Stimulated activated CD4-positive, alpha-beta T cell treated with anti-CD3 and anti-CD28 coated beads, Interleukin-4, amount 100 ng/mL, for 1 hour (primary cell): Measurements from ENCODE around the gene SKI.

Experiments
- DNase-seq: peaks from one replicate; pipeline ENCODE4 v3.0.0-alpha.2; 2020

SKI gene

GRCh38 chr1:2267051-2267830 is 39.1 kb downstream of the SKI start:
- no peak for DNase-seq

GRCh38 chr1:2267862-2268261 is 39.7 kb downstream of the SKI start:
- DNase-seq: no peak

GRCh38 chr1:2268285-2269056 is 40.4 kb downstream of the SKI start:
- no peak for DNase-seq

- no peak for DNase-seq
These were observed 41.2 kb downstream of the SKI start for GRCh38 chr1:2269193-2269921.

GRCh38 chr1:2269922-2270259 is 41.8 kb downstream of the SKI start:
- no peak for DNase-seq

- DNase-seq: no peak
These were observed 42.4 kb downstream of the SKI start for GRCh38 chr1:2270260-2271100.

- DNase-seq: no peak
These were observed 43.1 kb downstream of the SKI start for GRCh38 chr1:2271211-2271721.

- no peak for DNase-seq
These were observed 43.9 kb downstream of the SKI start for GRCh38 chr1:2271841-2272655.

GRCh38 chr1:2272686-2273400 is 44.7 kb downstream of the SKI start:
- DNase-seq: no peak

GRCh38 chr1:2273401-2274090 is 45.4 kb downstream of the SKI start:
- no peak for DNase-seq

- no peak for DNase-seq
These were observed 46.3 kb downstream of the SKI start for GRCh38 chr1:2274231-2274928.

- DNase-seq: no peak
These were observed 46.9 kb downstream of the SKI start for GRCh38 chr1:2274929-2275475.

- DNase-seq: no peak
These were observed 47.8 kb downstream of the SKI start for GRCh38 chr1:2275796-2276536.

- DNase-seq: no peak
These were observed 48.9 kb downstream of the SKI start for GRCh38 chr1:2276803-2277580.

GRCh38 chr1:2277741-2278488 is 49.8 kb downstream of the SKI start:
- DNase-seq: no peak

GRCh38 chr1:2278591-2279209 is 50.6 kb downstream of the SKI start:
- no peak for DNase-seq

- DNase-seq: no peak
These were observed 51.1 kb downstream of the SKI start for GRCh38 chr1:2279210-2279639.
